ENCODE data around the gene TMEM147.

Gene TMEM147

GRCh38 chr19:35511337-35511736 is 34.1 kb upstream of the TMEM147 start:
- FAIRE-seq (no peak), DNase-seq (ENCODE audit: insufficient read length, low spot score) (no peak)
- TF ChIP-seq CTCF (IDR thresholded peaks at IDR 0.05; ENCODE audit: insufficient read depth, missing control alignments), result no peak

- FAIRE-seq (no peak), DNase-seq (ENCODE audit: insufficient read length, low spot score) (no peak)
- TF ChIP-seq CTCF (IDR thresholded peaks at IDR 0.05; ENCODE audit: insufficient read depth, missing control alignments), result no peak
Measured at GRCh38 chr19:35512831-35513627, 32.4 kb upstream of the TMEM147 start.

GRCh38 chr19:35513628-35514281 is 31.7 kb upstream of the TMEM147 start, which contains the start of gene DMKN:
Gene DMKN, minus strand, starts transcription at chr19:35513649. Its CDS starts 174 bp downstream, at chr19:35513475.
- no peak for DNase-seq (ENCODE audit: insufficient read length, low spot score)
- FAIRE-seq, result no peak
- no peak for TF ChIP-seq CTCF (IDR thresholded peaks at IDR 0.05; ENCODE audit: insufficient read depth, missing control alignments)

GRCh38 chr19:35514282-35514809 is 31.1 kb upstream of the TMEM147 start:
- no peak for TF ChIP-seq CTCF (IDR thresholded peaks at IDR 0.05; ENCODE audit: insufficient read depth, missing control alignments)
- FAIRE-seq (no peak), DNase-seq (ENCODE audit: insufficient read length, low spot score) (no peak)

- no peak for TF ChIP-seq CTCF (IDR thresholded peaks at IDR 0.05; ENCODE audit: insufficient read depth, missing control alignments)
- no peak for DNase-seq (ENCODE audit: insufficient read length, low spot score)
- FAIRE-seq, result no peak
Measured at GRCh38 chr19:35516310-35516709, 29.1 kb upstream of the TMEM147 start.

GRCh38 chr19:35517342-35517741 is 28.1 kb upstream of the TMEM147 start:
- DNase-seq (ENCODE audit: insufficient read length, low spot score) (no peak), FAIRE-seq (no peak)
- TF ChIP-seq CTCF (IDR thresholded peaks at IDR 0.05; ENCODE audit: insufficient read depth, missing control alignments), result no peak

GRCh38 chr19:35518313-35518712 is 27.1 kb upstream of the TMEM147 start:
- FAIRE-seq (no peak), DNase-seq (ENCODE audit: insufficient read length, low spot score) (no peak)
- TF ChIP-seq CTCF (IDR thresholded peaks at IDR 0.05; ENCODE audit: insufficient read depth, missing control alignments), result no peak
